ENCODE results near the gene MPZL1.
A peak's percentile ranks its signal among the peaks of the same experiment; 100 is the strongest.

The MPZL1 gene

GRCh38 chr1:167720965-167721616 lies 691 bp upstream of the MPZL1 start:
- Histone ChIP-seq H3K27me3 (no peaks in the 10 kb centered on the region), H3K4me1 (peaks cover 3% of the 10 kb centered on the region; the same call in 1 of the 2 replicates), H3K36me3 (peaks cover 4% of the 10 kb centered on the region; the same call in 1 of the 2 replicates), H3K9me3 (no peaks in the 10 kb centered on the region), H3K4me3 (ENCODE audit: low read depth, low read length) (peak overlapping the region; percentile 75)
- DNase-seq = peak; percentile 54
- peak; percentile 68 for TF ChIP-seq CTCF (IDR thresholded peaks at IDR 0.05; ENCODE audit: low read depth, low read length)

GRCh38 chr1:167722152-167722869 lies 529 bp downstream of the MPZL1 start:
- no peak for DNase-seq
- Histone ChIP-seq H3K27me3 (no peaks in the 10 kb centered on the region), H3K36me3 (peaks cover 4% of the 10 kb centered on the region; the same call in 1 of the 2 replicates), H3K4me3 (ENCODE audit: low read depth, low read length) (peak overlapping the region; percentile 75), H3K9me3 (no peaks in the 10 kb centered on the region), H3K4me1 (peaks cover 3% of the 10 kb centered on the region; the same call in 1 of the 2 replicates)
- no peak for TF ChIP-seq CTCF (IDR thresholded peaks at IDR 0.05; ENCODE audit: low read depth, low read length)

GRCh38 chr1:167722870-167723251 lies 1.1 kb downstream of the MPZL1 start:
- DNase-seq = no peak
- Histone ChIP-seq H3K4me1 (peaks cover 3% of the 10 kb centered on the region; the same call in 1 of the 2 replicates), H3K9me3 (no peaks in the 10 kb centered on the region), H3K4me3 (ENCODE audit: low read depth, low read length) (peak overlapping the region; percentile 75), H3K36me3 (peaks cover 4% of the 10 kb centered on the region; the same call in 1 of the 2 replicates), H3K27me3 (no peaks in the 10 kb centered on the region)
- no peak for TF ChIP-seq CTCF (IDR thresholded peaks at IDR 0.05; ENCODE audit: low read depth, low read length)

GRCh38 chr1:167723707-167724323 lies 2.0 kb downstream of the MPZL1 start:
- no peak for DNase-seq
- Histone ChIP-seq H3K36me3 (peaks cover 8% of the 10 kb centered on the region; the same call in 1 of the 2 replicates), H3K4me3 (ENCODE audit: low read depth, low read length) (peak overlapping the region; percentile 75), H3K9me3 (no peaks in the 10 kb centered on the region), H3K4me1 (peaks cover 3% of the 10 kb centered on the region; the same call in 1 of the 2 replicates), H3K27me3 (no peaks in the 10 kb centered on the region)
- TF ChIP-seq CTCF (IDR thresholded peaks at IDR 0.05; ENCODE audit: low read depth, low read length) = no peak

- DNase-seq = no peak
- no peak overlapping the region for H3K4me3 ChIP-seq (ENCODE audit: low read depth, low read length)
- no peaks in the 10 kb centered on the region for H3K27me3 ChIP-seq
- no peak for TF ChIP-seq CTCF (IDR thresholded peaks at IDR 0.05; ENCODE audit: low read depth, low read length)
- H3K4me1 ChIP-seq = peaks cover 3% of the 10 kb centered on the region; the same call in 1 of the 2 replicates
- H3K36me3 ChIP-seq = peaks cover 14% of the 10 kb centered on the region
- H3K9me3 ChIP-seq = no peaks in the 10 kb centered on the region
Observed at GRCh38 chr1:167726008-167726407, 4.2 kb downstream of the MPZL1 start.
